Liver (tissue), 9 donors: ENCODE results near the gene FARSB. TPM values are rescaled to one million over a fixed set of nuclear protein-coding genes. Genes with fewer than 3 reads are reported as not detected.

Experiments used
- DNase-seq: peaks from one replicate; pipeline ENCODE4 v3.0.0-alpha.2; 2017; ENCODE audit warnings: low spot score
- H3K27ac ChIP-seq, 2 donors: one replicate each; pipeline ENCODE4 v1.7.0; 2013; ENCODE audit warnings: inconsistent platforms in 2 of 2, low read length in 2 of 2, control low read depth in 1 of 2, low read depth in 1 of 2, mild to moderate bottlenecking in 1 of 2
- H3K27me3 ChIP-seq, 4 donors: one replicate each; pipeline versions ENCODE4 v1.6.1 to v1.7.0; 2013; ENCODE audit warnings: low read length in 3 of 4, inconsistent platforms in 1 of 4, mild to moderate bottlenecking in 1 of 4, moderate library complexity in 1 of 4; ENCODE audit not compliant: control insufficient read depth in 4 of 4, insufficient read depth in 4 of 4
- H3K36me3 ChIP-seq, 4 donors: one replicate each; pipeline versions ENCODE4 v1.6.1 to v1.7.0; 2013; ENCODE audit warnings: low read length in 3 of 4, mild to moderate bottlenecking in 3 of 4, low read depth in 1 of 4, moderate library complexity in 1 of 4; ENCODE audit not compliant: control insufficient read depth in 4 of 4, insufficient read depth in 3 of 4
- H3K4me1 ChIP-seq, 4 donors: one replicate each; pipeline versions ENCODE4 v1.6.1 to v1.7.0; 2013; ENCODE audit warnings: low read length in 3 of 4, mild to moderate bottlenecking in 3 of 4, moderate library complexity in 1 of 4; ENCODE audit not compliant: control insufficient read depth in 4 of 4, insufficient read depth in 4 of 4
- H3K4me3 ChIP-seq, 3 donors: one replicate each; pipeline versions ENCODE4 v1.6.1 to v1.7.0; 2013; ENCODE audit warnings: low read length in 3 of 3, control low read depth in 1 of 3, low read depth in 1 of 3, mild to moderate bottlenecking in 1 of 3
- H3K9ac ChIP-seq, 2 donors: one replicate each; pipeline ENCODE4 v1.7.0; 2013; ENCODE audit warnings: low read length in 2 of 2, mild to moderate bottlenecking in 2 of 2, moderate library complexity in 2 of 2, control low read depth in 1 of 2, low read depth in 1 of 2
- H3K9me3 ChIP-seq, 4 donors: one replicate each; pipeline versions ENCODE4 v1.6.1 to v1.7.0; 2013; ENCODE audit warnings: low read length in 3 of 4; ENCODE audit not compliant: control insufficient read depth in 4 of 4
- EGR1 ChIP-seq, 2 donors: IDR thresholded peaks; 2 replicates each; pipeline ENCODE4 v1.6.1; 2016 to 2018; ENCODE audit warnings: antibody characterized with exemption in 2 of 2, low read depth in 2 of 2
- FOXA1 ChIP-seq: IDR thresholded peaks from 2 replicates; pipeline ENCODE4 v1.6.1; 2016; ENCODE audit warnings: antibody characterized with exemption
- FOXA2 ChIP-seq: IDR thresholded peaks from 2 replicates; pipeline ENCODE4 v1.6.1; 2016; ENCODE audit warnings: antibody characterized with exemption
- GABPA ChIP-seq, 2 donors: IDR thresholded peaks in 1 of 2; conservative IDR thresholded peaks in 1 of 2; 2 replicates each; pipeline ENCODE4 v1.6.1; 2016; ENCODE audit warnings: antibody characterized with exemption in 2 of 2, mild to moderate bottlenecking in 1 of 2, moderate library complexity in 1 of 2
- HNF4A ChIP-seq, 2 donors: conservative IDR thresholded peaks; 2 replicates each; pipeline ENCODE4 v1.6.1; 2016; ENCODE audit warnings: antibody characterized with exemption in 2 of 2, mild to moderate bottlenecking in 2 of 2
- HNF4G ChIP-seq: IDR thresholded peaks from 2 replicates; pipeline ENCODE4 v1.6.1; 2016; ENCODE audit warnings: antibody characterized with exemption
- JUND ChIP-seq, 2 donors: IDR thresholded peaks; 2 replicates each; pipeline ENCODE4 v1.6.1; 2016; ENCODE audit warnings: antibody characterized with exemption in 2 of 2
- NR2F2 ChIP-seq: IDR thresholded peaks from 2 replicates; pipeline ENCODE4 v1.6.1; 2016; ENCODE audit warnings: antibody characterized with exemption
- RAD21 ChIP-seq, 2 donors: IDR thresholded peaks; 2 replicates each; pipeline ENCODE4 v1.6.1; 2016; ENCODE audit warnings: antibody characterized with exemption in 2 of 2, mild to moderate bottlenecking in 2 of 2
- RXRA ChIP-seq, 2 donors: IDR thresholded peaks; 2 replicates each; pipeline ENCODE4 v1.6.1; 2017 to 2018; ENCODE audit warnings: antibody characterized with exemption in 2 of 2, mild to moderate bottlenecking in 1 of 2
- SP1 ChIP-seq: IDR thresholded peaks from 2 replicates; pipeline ENCODE4 v1.6.1; 2018; ENCODE audit warnings: antibody characterized with exemption, mild to moderate bottlenecking
- TAF1 ChIP-seq: conservative IDR thresholded peaks from 2 replicates; pipeline ENCODE4 v1.6.1; 2016; ENCODE audit warnings: antibody characterized with exemption, mild to moderate bottlenecking
- WGBS: extraction: QIAGEN DNeasy Blood & Tissue Kit; methylation state at CpG from one replicate; pipeline ENCODE4 v1.1.7; 2013; 5-methylcytosine and 5-hydroxymethylcytosine counted together
- polyA plus RNA-seq, 2 donors: library from polyadenylated mRNA; stranded (reverse) in 1 of 2; unstranded in 1 of 2; fragments of 200-250 nt in 1 of 2; fragments of >200 nt in 1 of 2; fragmentation: Nextera tagmentation in 1 of 2; extraction: Ambion mirVana in 1 of 2; gene quantifications; one replicate each; pipeline versions ENCODE4 v1.2.1 to v1.2.3, GENCODE V29; 2013 to 2015
- total RNA-seq, 2 donors: library from RNA; depleted of rRNA; stranded (reverse); fragments of >200 nt; gene quantifications; one replicate each; pipeline ENCODE4 v1.2.3, GENCODE V29; 2014
- TF ChIP-seq, protein P1 (sequence below): fragments of 150-350 bp; IDR thresholded peaks from 2 replicates; pipeline ENCODE4 v1.5.1; 2017; ENCODE audit warnings: improper control_type of control experiment, low read depth, low read length; ENCODE audit not compliant: missing input control
- TF ChIP-seq, protein P2 (sequence below): IDR thresholded peaks from 2 replicates; pipeline ENCODE4 v1.6.1; 2016; ENCODE audit warnings: antibody characterized with exemption
- TF ChIP-seq, protein P3 (sequence below): IDR thresholded peaks from 2 replicates; pipeline ENCODE4 v1.6.1; 2016; ENCODE audit warnings: antibody characterized with exemption
- TF ChIP-seq, protein P4 (sequence below): IDR thresholded peaks from 2 replicates; pipeline ENCODE4 v1.6.1; 2016; ENCODE audit warnings: antibody characterized with exemption
- donor health status: healthy.
- donor health status: healthy.
- donor health status: healthy.
- donor health status: healthy.
- donor health status: healthy.

FARSB gene
- total and polyA plus RNA-seq, 4 donors: 5.5 to 9.7 (median 8.9) TPM

- no peak for DNase-seq
Measured at GRCh38 chr2:222566229-222566628, 89.7 kb downstream of the FARSB start.

GRCh38 chr2:222563936-222564335 lies 92.0 kb downstream of the FARSB start:
- H3K4me3 ChIP-seq: no peak overlapping the region
- no peak for DNase-seq
- peaks cover 0 to 7% (median 2%) of the 10 kb centered on the region in 4 donors for H3K36me3 ChIP-seq
- H3K9me3 ChIP-seq: no peaks in the 10 kb centered on the region
- TF ChIP-seq, protein P1, sequence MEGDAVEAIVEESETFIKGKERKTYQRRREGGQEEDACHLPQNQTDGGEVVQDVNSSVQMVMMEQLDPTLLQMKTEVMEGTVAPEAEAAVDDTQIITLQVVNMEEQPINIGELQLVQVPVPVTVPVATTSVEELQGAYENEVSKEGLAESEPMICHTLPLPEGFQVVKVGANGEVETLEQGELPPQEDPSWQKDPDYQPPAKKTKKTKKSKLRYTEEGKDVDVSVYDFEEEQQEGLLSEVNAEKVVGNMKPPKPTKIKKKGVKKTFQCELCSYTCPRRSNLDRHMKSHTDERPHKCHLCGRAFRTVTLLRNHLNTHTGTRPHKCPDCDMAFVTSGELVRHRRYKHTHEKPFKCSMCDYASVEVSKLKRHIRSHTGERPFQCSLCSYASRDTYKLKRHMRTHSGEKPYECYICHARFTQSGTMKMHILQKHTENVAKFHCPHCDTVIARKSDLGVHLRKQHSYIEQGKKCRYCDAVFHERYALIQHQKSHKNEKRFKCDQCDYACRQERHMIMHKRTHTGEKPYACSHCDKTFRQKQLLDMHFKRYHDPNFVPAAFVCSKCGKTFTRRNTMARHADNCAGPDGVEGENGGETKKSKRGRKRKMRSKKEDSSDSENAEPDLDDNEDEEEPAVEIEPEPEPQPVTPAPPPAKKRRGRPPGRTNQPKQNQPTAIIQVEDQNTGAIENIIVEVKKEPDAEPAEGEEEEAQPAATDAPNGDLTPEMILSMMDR: no peak
- TF ChIP-seq, protein P2, sequence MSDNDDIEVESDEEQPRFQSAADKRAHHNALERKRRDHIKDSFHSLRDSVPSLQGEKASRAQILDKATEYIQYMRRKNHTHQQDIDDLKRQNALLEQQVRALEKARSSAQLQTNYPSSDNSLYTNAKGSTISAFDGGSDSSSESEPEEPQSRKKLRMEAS: no peak
- TF ChIP-seq JUND (IDR thresholded peaks at IDR 0.05) (no peak), FOXA1 (no peak), HNF4G (no peak), SP1 (no peak)
- H3K27me3 ChIP-seq: no peaks in the 10 kb centered on the region
- H3K27ac ChIP-seq: no peak overlapping the region
- no peak overlapping the region for H3K9ac ChIP-seq
- 92% methylated on average over 6 of the region's 6 CpGs for WGBS
- no peaks in the 10 kb centered on the region for H3K4me1 ChIP-seq

More at GRCh38 chr2:222566229-222566628, 89.7 kb downstream of the FARSB start:
- Histone ChIP-seq H3K9ac (no peak overlapping the region), H3K4me1 (no peaks in the 10 kb centered on the region), H3K36me3 (peaks cover 0 to 11% (median 4%) of the 10 kb centered on the region in 4 donors), H3K9me3 (no peaks in the 10 kb centered on the region), H3K4me3 (no peak overlapping the region), H3K27me3 (no peaks in the 10 kb centered on the region), H3K27ac (no peak overlapping the region)
- TF ChIP-seq, protein P3, sequence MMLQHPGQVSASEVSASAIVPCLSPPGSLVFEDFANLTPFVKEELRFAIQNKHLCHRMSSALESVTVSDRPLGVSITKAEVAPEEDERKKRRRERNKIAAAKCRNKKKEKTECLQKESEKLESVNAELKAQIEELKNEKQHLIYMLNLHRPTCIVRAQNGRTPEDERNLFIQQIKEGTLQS: no peak
- TF ChIP-seq RAD21 (IDR thresholded peaks at IDR 0.05) (no peak), EGR1 (IDR thresholded peaks at IDR 0.05; ENCODE audit: low read depth in 2 of 2) (no peak), NR2F2 (no peak), FOXA1 (no peak), GABPA (IDR thresholded peaks at IDR 0.05 in 1 of 2, conservative IDR thresholded peaks at IDR 0.05 in 1 of 2) (no peak), HNF4A (conservative IDR thresholded peaks at IDR 0.05) (no peak), RXRA (IDR thresholded peaks at IDR 0.05) (no peak), FOXA2 (no peak), HNF4G (no peak), TAF1 (no peak)
- TF ChIP-seq, protein P4, sequence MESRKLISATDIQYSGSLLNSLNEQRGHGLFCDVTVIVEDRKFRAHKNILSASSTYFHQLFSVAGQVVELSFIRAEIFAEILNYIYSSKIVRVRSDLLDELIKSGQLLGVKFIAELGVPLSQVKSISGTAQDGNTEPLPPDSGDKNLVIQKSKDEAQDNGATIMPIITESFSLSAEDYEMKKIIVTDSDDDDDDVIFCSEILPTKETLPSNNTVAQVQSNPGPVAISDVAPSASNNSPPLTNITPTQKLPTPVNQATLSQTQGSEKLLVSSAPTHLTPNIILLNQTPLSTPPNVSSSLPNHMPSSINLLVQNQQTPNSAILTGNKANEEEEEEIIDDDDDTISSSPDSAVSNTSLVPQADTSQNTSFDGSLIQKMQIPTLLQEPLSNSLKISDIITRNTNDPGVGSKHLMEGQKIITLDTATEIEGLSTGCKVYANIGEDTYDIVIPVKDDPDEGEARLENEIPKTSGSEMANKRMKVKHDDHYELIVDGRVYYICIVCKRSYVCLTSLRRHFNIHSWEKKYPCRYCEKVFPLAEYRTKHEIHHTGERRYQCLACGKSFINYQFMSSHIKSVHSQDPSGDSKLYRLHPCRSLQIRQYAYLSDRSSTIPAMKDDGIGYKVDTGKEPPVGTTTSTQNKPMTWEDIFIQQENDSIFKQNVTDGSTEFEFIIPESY: no peak
- TF ChIP-seq, protein P1: no peak
- 98% methylated on average over 6 of the region's 6 CpGs for WGBS
